NCI-H748 (cell line): ENCODE data around the gene NAXD.
"Not testable (repeated sequence)": the region's sequence is repeated elsewhere in the genome, so short reads cannot be mapped to it uniquely, and the experiment has no call there.

Experiments used
- DNase-seq: peaks from one replicate; lab custom pipeline; 2025; ENCODE audit not compliant: unreplicated experiment; lab: John Stamatoyannopoulos, UW

The NAXD gene

DNA sequence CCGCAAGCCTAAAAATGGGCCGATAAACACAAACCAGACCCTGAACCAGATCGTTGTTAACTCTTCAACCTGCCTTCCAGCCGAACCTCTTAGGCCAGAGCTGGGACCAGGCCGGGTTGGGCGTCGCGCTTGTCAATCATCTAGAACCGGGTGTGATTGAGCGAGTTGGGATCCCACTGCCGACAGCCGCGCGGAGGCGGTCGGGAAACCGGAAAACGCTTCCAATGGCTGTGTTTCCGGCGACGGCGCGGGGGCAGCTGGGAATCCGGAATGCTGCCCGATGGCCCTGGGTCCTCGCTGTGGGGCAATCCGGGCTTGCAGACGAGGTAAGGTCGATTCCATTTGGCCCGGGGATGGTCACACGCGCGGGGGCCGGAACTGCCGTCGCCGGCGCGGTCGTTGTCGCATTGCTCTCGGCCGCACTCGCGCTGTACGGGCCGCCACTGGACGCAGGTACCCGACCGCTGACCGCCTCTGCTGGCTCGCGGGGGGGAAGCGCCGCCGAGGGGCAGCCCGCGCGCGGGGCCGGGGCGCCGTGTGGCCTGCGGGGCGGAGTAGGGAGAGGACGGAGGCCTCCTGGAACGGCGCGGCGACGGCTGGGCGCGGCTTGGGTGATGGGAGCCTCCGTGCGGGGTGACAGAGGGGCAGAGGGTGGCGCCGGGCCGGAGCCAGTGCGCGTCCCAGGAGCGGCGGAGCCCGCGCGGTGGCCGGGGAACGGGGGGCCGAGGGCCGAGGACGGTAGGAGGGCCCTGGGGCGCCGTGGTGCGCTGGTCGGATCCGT lies at the start of gene NAXD:
Gene NAXD, plus strand, starts transcription at position 224 of the 781 bp plus-strand sequence. Its CDS starts 57 bp downstream, at position 281.
- peak; percentile 94 for DNase-seq

DNA sequence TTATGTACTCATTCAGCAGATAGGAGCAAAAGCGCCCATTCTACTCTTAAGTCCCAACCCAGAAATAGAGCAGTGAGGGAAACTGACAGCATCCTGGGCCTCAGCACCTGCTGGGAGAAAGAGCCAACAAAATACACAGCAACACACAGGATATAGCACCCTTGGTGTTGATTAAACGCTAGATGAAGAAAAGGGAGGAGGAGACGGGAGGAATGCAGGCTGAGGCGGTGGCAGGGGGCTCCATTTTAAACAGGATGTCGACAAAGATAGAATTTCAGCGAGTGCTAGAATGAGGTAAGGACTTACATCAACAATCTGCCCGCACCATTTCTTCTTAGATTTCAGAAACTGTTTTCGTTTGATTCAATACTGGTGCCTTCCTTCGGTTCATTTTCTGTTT lies 49.2 kb upstream of the NAXD start:
- no peak for DNase-seq

DNA sequence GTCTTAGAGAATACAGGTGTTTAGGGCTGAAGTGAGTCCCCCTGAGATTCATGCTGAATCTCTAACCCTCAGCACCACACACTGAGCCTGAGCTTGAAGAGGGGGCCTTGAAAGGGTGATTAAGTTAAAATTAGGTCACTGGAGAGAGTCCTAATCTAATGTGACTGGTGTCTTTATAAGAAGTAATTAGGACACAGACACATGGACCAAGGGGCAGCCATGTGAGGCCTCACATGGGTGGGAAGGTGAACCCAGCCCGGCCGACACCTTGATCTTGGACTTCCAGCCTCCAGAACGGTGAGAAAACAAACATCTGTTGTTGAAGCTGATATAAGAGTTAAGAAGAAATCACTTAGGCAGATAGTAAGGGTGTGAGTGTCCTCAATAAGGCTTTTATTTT lies 46.7 kb upstream of the NAXD start:
- no peak for DNase-seq

DNA sequence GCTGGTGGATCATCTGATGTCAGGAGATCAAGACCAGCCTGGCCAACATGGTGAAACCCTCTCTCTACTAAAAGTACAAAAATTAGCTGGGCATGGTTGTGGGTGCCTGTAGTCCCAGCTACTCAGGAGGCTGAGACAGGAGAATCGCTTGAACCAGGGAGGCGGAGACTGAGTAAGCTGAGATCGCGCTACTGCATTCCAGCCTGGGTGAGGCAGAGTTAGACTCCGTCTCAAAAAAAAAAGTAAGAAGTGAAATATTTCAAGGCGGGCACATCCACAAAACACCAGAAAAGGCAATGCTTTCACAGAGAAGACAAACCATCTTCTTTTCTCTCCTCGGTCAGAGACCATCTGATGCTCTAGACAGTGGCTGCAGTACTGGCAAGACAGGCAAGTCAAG lies 45.4 kb upstream of the NAXD start:
- not testable (repeated sequence) for DNase-seq

DNA sequence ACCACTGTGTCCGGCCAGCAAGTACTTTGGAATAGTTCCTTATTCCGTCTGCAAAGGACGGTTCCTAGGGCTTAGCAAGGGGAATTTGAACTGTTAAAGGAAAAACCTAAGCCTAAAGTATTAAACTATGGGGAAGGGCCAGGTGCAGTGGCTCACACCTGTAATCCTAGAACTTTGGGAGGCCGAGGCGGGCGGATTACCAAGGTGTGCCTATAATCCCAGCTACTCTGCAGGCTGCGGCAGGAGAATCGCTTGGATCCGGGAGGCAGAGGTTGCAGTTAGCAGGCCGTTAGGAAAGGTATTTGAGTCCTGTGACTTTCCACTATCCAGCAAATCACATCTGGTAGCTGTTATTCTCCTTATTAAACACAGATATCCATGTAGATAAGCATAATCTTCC lies 44.5 kb upstream of the NAXD start:
- no peak for DNase-seq

DNA sequence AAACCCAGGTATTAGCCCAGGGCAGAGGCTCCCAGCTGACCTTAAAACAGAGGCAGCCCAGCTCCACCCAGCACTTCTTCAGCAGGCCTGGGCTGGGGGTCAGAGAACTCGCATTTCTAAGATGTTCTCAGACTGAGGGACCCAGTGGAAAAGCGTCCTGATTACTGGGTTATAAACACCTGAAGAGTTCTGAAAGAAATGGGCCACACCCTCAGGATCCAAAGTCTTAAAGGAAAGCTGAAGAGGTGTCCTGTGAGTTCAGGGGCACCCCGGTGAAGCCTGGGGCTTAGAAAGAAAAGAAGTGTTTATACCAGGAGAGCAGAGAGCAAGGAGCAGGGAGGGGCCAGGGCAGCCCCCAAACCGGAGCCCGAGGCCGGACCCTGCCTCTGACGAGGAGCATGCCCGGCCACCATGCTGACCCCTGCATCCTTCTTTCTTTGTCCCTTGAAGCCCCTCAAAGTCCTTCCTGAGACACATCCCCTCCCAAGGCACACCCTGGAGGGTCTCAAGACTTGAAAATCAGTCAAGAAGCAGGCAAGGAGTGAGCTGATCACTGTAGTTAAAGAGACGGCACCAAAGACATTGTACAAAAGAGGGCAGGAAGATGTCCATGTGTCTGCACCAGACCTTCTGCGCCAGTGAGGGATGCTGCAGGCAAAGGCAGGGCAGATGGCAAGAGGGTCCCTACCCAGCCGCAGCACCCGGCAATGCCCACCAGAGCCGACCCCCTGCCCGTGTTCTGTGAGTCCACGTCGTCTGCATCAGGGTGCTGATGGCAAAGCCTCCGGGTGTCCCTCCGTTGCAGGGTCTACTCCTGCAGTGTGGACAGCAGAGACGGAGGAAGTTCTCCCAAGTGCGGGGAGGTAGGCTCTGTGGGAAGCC lies 43.2 kb upstream of the NAXD start:
- no peak for DNase-seq

DNA sequence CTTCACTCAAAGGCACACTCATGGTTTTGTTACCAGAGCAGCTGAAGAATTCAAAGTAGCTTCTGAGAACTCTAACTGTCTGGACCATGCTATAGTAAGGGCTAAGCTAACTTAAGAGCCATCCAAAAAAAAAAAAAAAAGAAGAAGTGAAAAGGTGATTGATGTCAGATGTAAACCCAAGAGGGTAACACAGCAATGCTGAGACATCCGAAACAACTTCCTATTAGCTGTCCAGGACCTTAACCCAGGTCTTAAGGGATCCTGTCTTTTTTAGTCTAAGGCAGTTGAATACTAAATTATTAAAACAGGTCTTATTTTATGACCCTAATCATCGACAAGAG lies 42.6 kb upstream of the NAXD start:
- no peak for DNase-seq

DNA sequence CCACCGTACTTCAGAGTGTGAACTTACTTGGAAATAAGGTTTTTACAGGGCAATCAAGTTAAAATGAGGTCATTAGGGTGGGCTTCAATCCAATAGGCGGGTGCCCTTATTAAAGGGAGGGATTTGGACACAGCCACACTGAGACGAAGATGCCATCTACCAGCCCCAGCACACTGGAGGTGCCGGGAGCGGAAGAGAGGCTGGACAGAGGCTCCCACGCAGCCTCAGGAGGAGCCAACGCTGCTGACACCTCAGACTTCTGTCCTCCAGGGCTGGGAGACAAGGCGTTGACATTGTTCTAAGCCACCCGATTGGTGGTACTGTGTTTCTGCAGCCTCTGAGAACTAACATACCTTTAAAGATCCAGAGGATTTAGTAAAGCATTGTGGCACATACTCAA lies 41.2 kb upstream of the NAXD start:
- no peak for DNase-seq

DNA sequence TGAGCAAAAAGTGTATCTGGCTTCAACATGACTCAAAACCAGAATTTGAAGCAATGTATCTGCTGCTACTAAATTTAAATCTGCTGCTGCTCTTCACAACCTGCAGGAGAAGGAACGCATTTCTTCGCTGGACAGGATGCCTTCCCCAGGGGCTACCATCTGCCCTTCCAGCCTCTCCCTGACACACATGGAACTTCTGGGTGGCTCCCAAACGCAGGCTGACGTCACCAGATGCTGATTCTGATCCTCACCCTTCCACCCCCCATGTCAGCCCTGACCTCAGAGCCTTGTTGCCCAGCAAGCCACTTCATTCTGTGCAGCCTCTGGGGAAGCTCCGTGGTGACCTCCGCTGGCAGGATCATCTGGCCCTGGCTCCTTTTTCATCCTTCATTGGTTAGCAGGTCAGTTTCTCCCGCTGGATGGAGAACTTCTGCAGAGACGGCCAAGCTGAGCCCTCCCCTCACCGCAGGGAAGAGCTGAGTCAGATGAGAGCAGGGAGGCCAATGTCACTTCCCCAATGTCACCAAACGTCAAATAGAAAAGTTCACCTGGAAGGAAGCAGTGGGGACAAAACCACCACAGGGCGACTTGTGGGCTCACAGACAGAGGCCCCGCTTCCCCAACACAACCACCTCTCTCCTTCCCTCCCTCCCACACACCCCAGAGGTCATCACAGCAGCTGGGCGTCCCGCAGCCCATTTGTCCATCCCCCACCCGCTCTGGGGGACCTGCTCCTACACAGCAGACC lies 39.8 kb upstream of the NAXD start:
- no peak for DNase-seq

DNA sequence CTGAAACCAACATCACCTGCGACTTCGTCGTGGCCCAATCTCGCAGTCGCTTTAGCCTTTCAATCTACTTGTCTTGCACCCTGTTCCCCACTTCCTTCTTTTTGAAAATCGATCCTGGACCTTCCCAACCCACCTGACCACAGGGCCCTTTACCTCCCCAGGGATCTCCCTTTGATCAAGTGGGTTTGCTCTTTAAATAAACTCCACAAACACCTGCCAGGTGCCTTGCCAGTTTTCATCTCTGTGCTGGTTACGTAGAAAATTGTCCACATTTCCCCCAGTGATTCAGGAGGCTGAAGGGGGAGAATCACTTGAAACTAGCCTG lies 39.3 kb upstream of the NAXD start:
- no peak for DNase-seq

DNA sequence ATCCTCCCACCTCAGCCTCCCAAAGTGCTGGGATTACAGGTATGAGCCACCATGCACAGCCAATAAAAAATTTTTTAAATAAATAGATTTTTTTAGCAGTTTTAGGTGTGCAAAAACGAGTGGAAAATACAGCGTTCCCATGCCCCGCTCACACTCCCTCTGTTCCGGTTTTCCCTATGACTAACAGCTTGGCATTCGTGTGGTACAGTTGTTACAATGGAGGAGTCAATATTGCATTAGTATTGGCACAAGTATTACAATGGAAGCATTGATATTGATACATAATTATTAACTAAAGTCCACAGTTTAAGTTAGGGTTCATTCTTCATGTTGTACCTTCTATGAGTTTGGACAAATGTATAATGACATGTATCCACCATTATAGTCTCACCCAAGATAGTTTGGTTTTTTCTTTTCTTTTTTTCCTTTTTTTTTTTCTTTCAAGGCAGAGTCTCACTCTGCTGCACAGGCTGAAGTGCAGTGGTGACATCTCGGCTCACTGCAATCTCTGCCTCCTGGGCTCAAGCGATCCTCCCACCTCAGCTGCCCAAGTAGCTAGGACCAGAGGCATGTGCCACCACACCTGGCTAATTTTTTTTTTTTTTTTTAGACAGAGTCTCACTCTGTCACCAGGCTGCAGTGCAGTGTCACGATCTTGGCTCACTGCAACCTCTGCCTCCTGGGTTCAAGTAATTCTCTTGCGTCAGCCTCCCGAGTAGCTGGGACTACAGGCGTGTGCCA lies 38.4 kb upstream of the NAXD start:
- DNase-seq = no peak

DNA sequence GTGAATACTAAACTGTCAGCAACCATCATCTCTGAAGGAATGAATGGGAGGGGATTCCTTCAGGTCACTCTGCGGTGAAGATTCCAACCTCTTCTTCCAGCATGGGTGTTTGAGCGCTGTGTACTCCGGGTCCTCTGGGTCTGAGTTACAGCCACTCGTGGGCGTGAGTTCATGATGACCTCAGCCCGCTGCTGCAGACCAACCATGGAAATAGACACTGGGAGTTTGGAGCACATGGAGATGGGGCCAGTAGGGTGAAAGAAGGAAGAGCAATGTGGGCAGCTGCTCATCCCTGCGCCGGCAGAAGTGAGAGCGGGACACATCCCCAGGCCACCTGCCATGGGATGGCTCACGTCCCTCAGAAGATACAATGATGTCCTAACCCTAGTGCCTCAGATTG lies 37.0 kb upstream of the NAXD start:
- DNase-seq = no peak

DNA sequence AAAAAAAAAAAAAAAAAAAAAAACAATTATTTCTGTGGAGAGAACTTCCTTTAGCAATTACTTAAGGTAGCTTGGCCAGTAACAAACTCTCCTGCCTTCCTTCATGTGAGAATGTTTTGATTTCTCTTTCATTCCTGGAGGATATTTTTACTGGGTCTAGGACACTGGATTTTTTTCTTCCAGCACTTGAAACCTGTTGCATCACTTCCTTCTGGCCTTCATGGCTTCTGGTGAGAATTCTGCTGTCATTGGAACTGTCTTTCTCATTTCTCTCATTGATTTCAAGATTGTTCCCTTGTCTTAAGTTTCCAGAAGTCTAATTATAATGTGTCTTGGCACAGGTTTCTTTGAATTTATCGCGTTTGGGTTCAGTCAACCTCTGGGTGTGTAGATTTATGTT lies 34.5 kb upstream of the NAXD start:
- no peak for DNase-seq

DNA sequence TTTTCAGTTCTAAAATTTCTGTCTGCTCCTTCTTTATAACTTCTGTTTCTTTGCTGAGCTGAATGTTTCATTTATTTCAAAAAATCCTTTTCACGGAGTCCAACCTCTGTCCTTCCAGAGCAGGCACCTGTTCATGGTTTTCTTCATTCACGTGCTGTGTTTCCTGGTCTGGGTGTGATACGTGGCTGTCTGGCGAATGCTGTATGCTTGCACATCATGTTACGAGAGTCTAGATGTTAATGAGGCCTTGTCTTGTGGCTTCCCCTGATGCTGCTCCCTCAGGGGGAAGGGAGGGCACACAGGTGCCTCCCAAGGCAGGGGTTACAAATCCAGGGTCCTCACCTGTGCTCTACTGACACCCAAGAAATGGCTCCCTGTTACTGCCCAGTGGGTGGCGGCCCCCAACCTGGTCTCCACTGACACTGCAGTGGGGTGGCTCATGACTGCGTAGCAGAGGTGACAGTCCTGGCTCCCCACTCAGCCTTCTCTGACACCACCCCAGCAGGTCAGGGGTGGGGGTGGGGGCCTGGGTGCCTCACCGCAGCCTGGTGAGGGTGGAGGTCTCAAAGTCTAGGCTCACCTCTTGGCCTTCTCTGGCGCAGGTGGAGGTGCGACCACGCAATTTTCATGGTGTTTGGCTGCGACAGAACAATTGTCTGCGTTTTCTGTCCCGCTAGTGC lies 33.7 kb upstream of the NAXD start:
- DNase-seq = no peak

DNA sequence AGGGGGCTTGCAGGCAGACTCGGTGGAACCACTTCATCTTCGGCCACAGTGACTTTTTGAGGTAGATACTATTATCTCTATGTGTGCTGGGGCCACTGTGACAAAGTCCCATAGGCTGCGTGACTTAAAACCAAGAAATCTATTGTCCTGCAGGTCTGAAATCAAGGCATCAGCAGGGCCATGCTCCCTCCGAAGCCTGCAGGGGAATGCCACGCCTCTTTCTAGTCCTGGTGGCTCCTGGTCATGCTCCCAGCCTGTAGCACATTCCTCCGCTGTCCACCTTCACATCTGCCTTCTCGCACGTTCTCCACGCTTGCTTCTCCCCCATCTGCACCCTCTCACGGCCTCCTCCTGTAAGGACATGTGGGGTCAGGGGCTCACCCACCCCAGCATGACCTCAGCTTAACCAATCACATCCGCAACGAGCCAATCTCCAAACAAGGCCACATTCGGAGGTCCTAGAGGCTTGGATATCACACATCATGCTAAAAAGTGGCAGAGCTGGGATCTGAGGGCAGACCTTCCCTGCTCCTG lies 32.9 kb upstream of the NAXD start:
- DNase-seq = no peak

DNA sequence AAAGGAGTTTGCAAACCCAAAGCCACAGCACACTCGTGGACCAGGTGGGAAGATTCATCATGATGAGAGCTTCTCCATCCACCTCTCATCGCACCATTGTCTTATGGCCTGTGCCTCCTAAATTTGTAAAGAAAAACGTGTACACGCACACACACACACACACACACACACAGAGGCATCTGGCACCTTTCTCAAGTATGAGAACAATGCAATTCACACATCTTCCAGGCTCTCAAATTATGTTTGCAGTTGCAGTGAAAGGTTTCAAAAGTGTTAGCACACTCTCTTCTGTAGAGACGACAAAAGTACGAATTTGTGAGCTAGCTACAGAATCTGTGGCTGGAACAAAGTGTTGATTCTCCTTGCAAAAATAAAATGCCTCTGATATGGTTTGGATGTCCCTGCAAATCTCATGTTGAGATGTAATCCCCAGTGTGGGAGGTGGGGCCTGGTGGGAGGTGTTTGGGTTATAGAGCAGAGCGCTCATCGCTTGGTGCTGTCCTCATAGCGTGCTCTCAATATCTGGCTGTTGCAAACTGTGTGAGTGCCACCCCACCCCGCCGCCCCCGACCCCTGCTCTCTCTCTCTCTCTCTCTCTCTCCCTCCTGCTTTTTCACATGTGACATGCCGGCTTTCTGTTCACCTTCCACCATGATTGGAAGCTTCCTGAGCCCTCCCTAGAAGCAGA lies 32.0 kb upstream of the NAXD start:
- DNase-seq = no peak

DNA sequence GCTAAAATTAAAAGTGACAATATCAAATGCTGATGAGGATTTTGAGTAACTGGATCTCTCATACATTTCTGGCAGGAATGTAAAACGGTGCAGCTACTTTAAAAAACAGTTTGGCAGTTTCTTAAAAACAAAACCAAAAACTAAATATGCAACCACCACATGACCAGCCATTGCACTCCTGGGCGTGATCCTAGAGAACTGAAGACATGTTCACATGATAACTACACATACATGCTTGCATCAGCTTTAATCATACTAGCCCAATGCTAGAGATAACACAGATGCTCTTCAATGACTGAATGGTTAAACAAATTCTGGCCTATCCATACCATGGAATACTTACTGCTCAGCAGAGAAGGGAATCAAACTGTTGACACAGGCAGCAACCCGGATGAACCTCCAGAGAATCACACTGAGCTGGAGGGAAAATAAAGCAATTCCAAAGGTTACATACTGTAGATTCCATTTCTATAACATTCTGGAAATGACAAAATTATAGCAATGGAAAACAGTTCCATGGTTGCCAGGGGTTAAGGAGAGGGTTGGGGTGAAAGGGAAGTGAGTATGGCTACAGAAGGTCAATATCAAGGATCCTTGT lies 25.5 kb upstream of the NAXD start:
- no peak for DNase-seq

DNA sequence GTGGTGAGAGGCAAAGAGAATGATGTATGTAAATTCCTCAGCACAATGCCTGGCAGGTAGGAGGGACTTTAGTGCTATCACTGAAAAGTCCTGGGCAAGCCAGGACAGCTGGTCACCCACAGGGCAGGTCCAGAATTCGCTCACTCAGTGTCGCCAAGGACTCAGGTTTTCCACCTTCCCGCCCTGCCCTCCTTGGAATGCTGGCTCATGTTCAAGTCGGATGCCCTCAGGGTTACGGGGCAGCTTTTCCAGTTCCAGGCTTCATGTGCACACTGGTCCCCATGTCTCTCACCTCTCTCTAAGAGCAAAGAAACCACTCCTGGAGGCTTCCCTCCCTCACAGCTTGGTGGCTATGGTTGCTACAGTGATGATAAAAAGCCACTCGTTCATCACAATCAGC lies 24.8 kb upstream of the NAXD start:
- DNase-seq = no peak

DNA sequence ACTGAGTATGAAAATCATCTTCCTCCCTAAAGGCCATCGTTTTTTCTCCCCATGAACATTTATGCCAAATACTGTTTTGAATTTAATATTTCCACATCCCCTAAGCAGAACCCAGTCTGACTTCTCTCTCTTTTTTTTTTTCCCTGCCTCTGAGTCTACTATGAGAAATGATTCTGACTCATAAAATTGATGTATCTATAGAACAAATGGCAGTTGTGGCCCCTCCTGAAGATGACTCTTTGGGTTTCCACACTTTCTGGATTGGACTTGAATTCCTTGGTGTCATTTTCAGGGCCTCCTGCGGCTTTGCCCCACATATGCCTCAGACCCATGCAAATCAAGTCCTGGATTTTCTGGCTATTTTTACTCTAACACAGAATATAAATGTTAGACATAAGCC lies 22.7 kb upstream of the NAXD start:
- DNase-seq = no peak
